Stomach (tissue), 9 donors: ENCODE measurements around the gene PIK3R4. TPM values are rescaled to one million over a fixed set of nuclear protein-coding genes. Genes with fewer than 3 reads are reported as not detected.
A peak's percentile ranks its signal among the peaks of the same experiment; 100 is the strongest.

Experiments used
- DNase-seq, 2 donors: peaks; one replicate each; pipeline versions ENCODE4 v3.0.0 to v3.0.0-alpha.2; 2013 to 2019
- H3K27ac ChIP-seq, 5 donors: fragments of 200-600 bp in 4 of 5; sonication (generic) in 4 of 5; one replicate each; pipeline ENCODE4 v1.5.1; 2013 to 2019; ENCODE audit warnings: mild to moderate bottlenecking in 1 of 5, moderate library complexity in 1 of 5
- H3K27me3 ChIP-seq, 3 donors: fragments of 200-600 bp; sonication (generic); one replicate each; pipeline ENCODE4 v1.5.1; 2017 to 2019; ENCODE audit warnings: mixed run types in 1 of 3
- H3K36me3 ChIP-seq, 4 donors: fragments of 200-600 bp; sonication (generic); 1 replicate in 3 of 4; 2 replicates in 1 of 4; pipeline ENCODE4 v1.5.1; 2016 to 2019
- H3K4me1 ChIP-seq, 4 donors: fragments of 200-600 bp; sonication (generic); one replicate each; pipeline ENCODE4 v1.5.1; 2016 to 2019
- H3K4me3 ChIP-seq, 4 donors: fragments of 200-600 bp; sonication (generic) in 3 of 4; one replicate each; pipeline ENCODE4 v1.5.1; 2016 to 2019; ENCODE audit warnings: mild to moderate bottlenecking in 1 of 4
- H3K9me3 ChIP-seq, 4 donors: fragments of 200-600 bp; sonication (generic); one replicate each; pipeline ENCODE4 v1.5.1; 2016 to 2019
- EP300 ChIP-seq: sonication (generic); formaldehyde crosslinking; IDR thresholded peaks from one replicate; pipeline ENCODE4 v1.6.1; 2017; ENCODE audit warnings: antibody characterized with exemption
- POLR2A ChIP-seq, 4 donors: fragments of 450-650 bp; IDR thresholded peaks; one replicate each; pipeline ENCODE4 v1.6.1; 2016; ENCODE audit warnings: antibody characterized with exemption in 4 of 4, control low read depth in 2 of 4, mild to moderate bottlenecking in 1 of 4, moderate library complexity in 1 of 4
- POLR2AphosphoS5 ChIP-seq, 3 donors: sonication (generic); formaldehyde crosslinking; IDR thresholded peaks; one replicate each; pipeline ENCODE4 v1.6.1; 2016; ENCODE audit warnings: antibody characterized with exemption in 3 of 3
- WGBS, 5 donors: extraction: QIAGEN DNeasy Blood & Tissue Kit in 3 of 5; methylation state at CpG; one replicate each; pipeline versions ENCODE4 v1.1.5 to v1.1.7; 2013 to 2018; 5-methylcytosine and 5-hydroxymethylcytosine counted together
- intact Hi-C: fragments of 100-400 bp; cut with DNase I; formaldehyde crosslinking; loops from one replicate; pipeline ENCODE4 v1.15.1; 2023; ENCODE audit warnings: low total_unique reads
- polyA plus RNA-seq, 3 donors: library from polyadenylated mRNA; stranded (reverse); fragments of 200-250 nt; gene quantifications; one replicate each; pipeline ENCODE4 v1.2.3, GENCODE V29; 2013
- total RNA-seq, 5 donors: library from RNA; depleted of rRNA; stranded (reverse); fragments of >200 nt; gene quantifications; one replicate each; pipeline versions ENCODE4 v1.1.0 to v1.2.3, GENCODE V29; 2014 to 2016
- TF ChIP-seq, protein P1 (sequence below), 7 experiments: fragments of 450-650 bp in 4 of 7; fragments of 200-600 bp in 3 of 7; sonication (generic) in 3 of 7; IDR thresholded peaks; one replicate each; pipeline ENCODE4 v1.5.1; 2016 to 2019; ENCODE audit warnings: antibody characterized with exemption in 7 of 7, control low read depth in 2 of 7, mild to moderate bottlenecking in 1 of 7
- donor health status: healthy with polysubstance abuse.
- donor health status: Bipolar disorder and iron deficiency.
- donor health status: healthy.

The PIK3R4 gene
- total and polyA plus RNA-seq, 8 donors, result 6.4 to 45.5 (median 19.7) TPM

DNA sequence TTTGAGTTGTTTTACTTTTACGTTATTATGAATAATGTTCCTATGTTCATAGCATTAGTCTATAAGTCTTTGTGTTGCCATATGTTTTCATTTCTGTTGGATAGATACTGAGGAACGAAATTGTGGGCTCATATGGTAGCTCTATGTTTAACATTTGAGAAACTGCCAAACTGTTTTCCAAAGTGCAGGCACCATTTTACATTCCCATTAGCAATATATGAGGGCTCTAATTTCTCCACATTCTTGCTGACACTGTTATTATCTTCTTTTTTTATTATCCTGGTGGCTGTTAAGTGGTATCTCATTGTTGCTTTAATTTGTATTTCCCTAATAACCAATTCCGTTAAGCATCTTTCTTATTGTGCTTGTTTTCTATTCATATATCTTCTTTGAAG is 1.8 kb upstream of the PIK3R4 start:
- peak in 1 of 2 donors; percentile 14 for DNase-seq
- TF ChIP-seq EP300 (no peak), POLR2A (IDR thresholded peaks at IDR 0.05) (no peak), POLR2AphosphoS5 (IDR thresholded peaks at IDR 0.05) (no peak)
- TF ChIP-seq, protein P1, sequence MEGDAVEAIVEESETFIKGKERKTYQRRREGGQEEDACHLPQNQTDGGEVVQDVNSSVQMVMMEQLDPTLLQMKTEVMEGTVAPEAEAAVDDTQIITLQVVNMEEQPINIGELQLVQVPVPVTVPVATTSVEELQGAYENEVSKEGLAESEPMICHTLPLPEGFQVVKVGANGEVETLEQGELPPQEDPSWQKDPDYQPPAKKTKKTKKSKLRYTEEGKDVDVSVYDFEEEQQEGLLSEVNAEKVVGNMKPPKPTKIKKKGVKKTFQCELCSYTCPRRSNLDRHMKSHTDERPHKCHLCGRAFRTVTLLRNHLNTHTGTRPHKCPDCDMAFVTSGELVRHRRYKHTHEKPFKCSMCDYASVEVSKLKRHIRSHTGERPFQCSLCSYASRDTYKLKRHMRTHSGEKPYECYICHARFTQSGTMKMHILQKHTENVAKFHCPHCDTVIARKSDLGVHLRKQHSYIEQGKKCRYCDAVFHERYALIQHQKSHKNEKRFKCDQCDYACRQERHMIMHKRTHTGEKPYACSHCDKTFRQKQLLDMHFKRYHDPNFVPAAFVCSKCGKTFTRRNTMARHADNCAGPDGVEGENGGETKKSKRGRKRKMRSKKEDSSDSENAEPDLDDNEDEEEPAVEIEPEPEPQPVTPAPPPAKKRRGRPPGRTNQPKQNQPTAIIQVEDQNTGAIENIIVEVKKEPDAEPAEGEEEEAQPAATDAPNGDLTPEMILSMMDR (IDR thresholded peaks at IDR 0.05), result no peak
- no peaks in the 10 kb centered on the region for H3K27me3 ChIP-seq
- H3K4me3 ChIP-seq, result peak overlapping the region; percentile 67 to 92 (median 76)
- no peaks in the 10 kb centered on the region for H3K9me3 ChIP-seq
- H3K4me1 ChIP-seq, result peaks cover 26 to 37% (median 33%) of the 10 kb centered on the region in 4 donors
- 42 to 51% (median 45%) methylated on average over 3 of the region's 3 CpGs for WGBS, 5 donors
- H3K27ac ChIP-seq, result peak overlapping the region in 4 of 5 donors; percentile 85 to 92 (median 90)
- H3K36me3 ChIP-seq, result peaks cover 0 to 12% (median 7%) of the 10 kb centered on the region in 4 donors
- intact Hi-C loops, result no loop called here

DNA sequence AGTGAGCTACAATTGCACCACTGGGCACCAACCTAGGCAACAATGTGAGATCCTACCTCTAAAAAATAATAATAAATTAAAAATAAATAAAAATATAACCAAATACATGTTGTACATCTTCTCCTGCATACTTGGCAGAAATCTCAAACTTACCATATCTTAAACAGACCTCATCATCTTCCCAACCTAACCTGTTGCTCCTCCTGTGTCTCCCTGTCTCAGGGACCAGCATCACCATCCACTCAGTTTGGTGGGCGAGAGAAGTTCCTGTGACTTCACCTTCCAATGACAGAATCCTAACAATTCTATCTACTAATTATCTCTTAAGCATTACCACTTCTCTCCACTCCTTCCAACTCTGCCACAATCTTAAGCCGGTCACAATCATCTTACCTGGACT is 3.3 kb downstream of the PIK3R4 start:
- intact Hi-C loops, result no loop called here
- TF ChIP-seq EP300, result no peak
- no peak for TF ChIP-seq POLR2A (IDR thresholded peaks at IDR 0.05)
- TF ChIP-seq, protein P1 (IDR thresholded peaks at IDR 0.05), result no peak
- TF ChIP-seq POLR2AphosphoS5 (IDR thresholded peaks at IDR 0.05), result no peak
- peaks cover 37 to 63% (median 49%) of the 10 kb centered on the region in 4 donors for H3K4me1 ChIP-seq

DNA sequence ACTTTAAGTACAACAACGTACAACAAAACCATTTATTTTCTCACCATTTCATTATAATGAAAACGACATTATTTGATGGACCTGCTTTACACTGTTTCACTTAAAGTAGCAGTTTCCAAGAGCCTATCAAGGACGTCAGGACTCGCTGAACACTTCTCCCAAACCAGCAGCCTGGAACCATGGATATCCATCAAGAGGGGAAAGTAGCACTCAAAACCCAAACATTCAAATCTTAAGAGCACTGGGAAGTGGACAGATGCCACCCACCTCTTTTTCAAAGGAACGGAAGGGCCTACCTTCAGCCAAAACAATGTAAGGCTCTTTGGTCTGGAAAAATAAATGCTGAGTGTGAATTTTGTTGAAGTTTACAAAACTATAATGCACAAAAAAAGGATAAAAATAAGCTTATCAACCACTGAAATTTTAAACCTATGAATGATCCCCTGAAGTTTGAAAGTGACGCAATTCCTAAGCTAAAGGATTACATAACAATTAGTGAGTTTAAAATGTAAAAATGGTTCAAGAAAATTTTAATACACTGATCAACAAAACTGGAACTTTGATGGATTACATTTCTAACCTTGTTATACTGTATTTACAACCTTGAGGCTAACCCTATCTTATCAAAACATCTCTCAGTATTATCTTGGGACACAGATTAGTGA is 4.6 kb downstream of the PIK3R4 start:
- Histone ChIP-seq H3K27me3 (no peaks in the 10 kb centered on the region), H3K36me3 (peaks cover 0 to 48% (median 34%) of the 10 kb centered on the region in 4 donors), H3K4me1 (peaks cover 33 to 67% (median 47%) of the 10 kb centered on the region in 4 donors), H3K27ac (no peak overlapping the region), H3K9me3 (no peaks in the 10 kb centered on the region), H3K4me3 (no peak overlapping the region)
- WGBS, 5 donors, result 90 to 93% (median 91%) methylated on average over 6 of the region's 6 CpGs
- intact Hi-C loops, result no loop called here
- no peak for DNase-seq
- TF ChIP-seq, protein P1 (IDR thresholded peaks at IDR 0.05), result no peak
- TF ChIP-seq POLR2A (IDR thresholded peaks at IDR 0.05) (no peak), POLR2AphosphoS5 (IDR thresholded peaks at IDR 0.05) (no peak)

More for the DNA sequence above, 3.3 kb downstream of the PIK3R4 start:
- no peak for DNase-seq
- H3K4me3 ChIP-seq, result peak overlapping the region in 1 of 4 donors; percentile 7
- no peak overlapping the region for H3K27ac ChIP-seq
- WGBS, 5 donors, result 89 to 98% (median 95%) methylated on average over 2 of the region's 2 CpGs
- peaks cover 0 to 48% (median 34%) of the 10 kb centered on the region in 4 donors for H3K36me3 ChIP-seq
- H3K27me3 ChIP-seq, result no peaks in the 10 kb centered on the region
- H3K9me3 ChIP-seq, result no peaks in the 10 kb centered on the region

DNA sequence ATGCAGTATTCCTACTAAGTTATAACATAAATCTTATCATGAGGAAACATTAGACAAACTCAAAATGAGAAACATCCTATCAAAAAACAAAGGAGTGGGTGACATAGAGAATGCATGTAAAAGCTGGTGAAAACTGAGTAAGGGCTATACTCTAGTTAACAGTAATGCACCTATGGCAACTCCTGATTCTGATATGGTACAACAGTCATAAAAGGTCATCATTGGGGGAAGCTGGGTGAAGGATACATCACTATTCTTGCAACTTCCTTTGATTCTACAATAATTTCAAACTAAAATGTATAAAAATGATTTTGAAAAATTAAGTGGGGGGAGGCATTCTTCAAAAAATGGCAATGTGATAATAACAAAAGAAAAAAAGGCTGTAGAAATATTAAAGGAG is 6.8 kb downstream of the PIK3R4 start:
- Histone ChIP-seq H3K4me1 (peaks cover 22 to 52% (median 35%) of the 10 kb centered on the region in 4 donors), H3K27ac (no peak overlapping the region), H3K36me3 (peaks cover 0 to 63% (median 42%) of the 10 kb centered on the region in 4 donors), H3K27me3 (no peaks in the 10 kb centered on the region), H3K9me3 (no peaks in the 10 kb centered on the region), H3K4me3 (no peak overlapping the region)
- intact Hi-C loops, result no loop called here
- TF ChIP-seq POLR2A (IDR thresholded peaks at IDR 0.05) (no peak), POLR2AphosphoS5 (IDR thresholded peaks at IDR 0.05) (no peak), EP300 (no peak)
- TF ChIP-seq, protein P1 (IDR thresholded peaks at IDR 0.05), result no peak
- no peak for DNase-seq
